Fibroblast of lung (primary cell): Measurements from ENCODE around the gene SERAC1.

Source experiments
- CTCF ChIP-seq, 2 donors: IDR thresholded peaks in 1 of 2; conservative IDR thresholded peaks in 1 of 2; 1 replicate in 1 of 2; 2 replicates in 1 of 2; pipeline ENCODE4 v1.5.1; 2011 to 2012; ENCODE audit warnings: low read length in 2 of 2, control low read depth in 1 of 2, inconsistent platforms in 1 of 2, low read depth in 1 of 2, mild to moderate bottlenecking in 1 of 2
- EZH2 ChIP-seq: IDR thresholded peaks from 2 replicates; pipeline ENCODE4 v1.5.1; 2012; ENCODE audit warnings: low read length, control low read depth, mild to moderate bottlenecking; ENCODE audit errors: missing control alignments

GRCh38 chr6:158149641-158150040 lies 18.4 kb downstream of the SERAC1 start:
- TF ChIP-seq CTCF (conservative IDR thresholded peaks at IDR 0.05 in 1 of 2, IDR thresholded peaks at IDR 0.05 in 1 of 2; ENCODE audit: low read depth in 1 of 2, low read length in 2 of 2) (no peak), EZH2 (no peak)
